ENCODE measurements around the gene MAP1B. TPM values are rescaled to one million over a fixed set of nuclear protein-coding genes. Genes with fewer than 3 reads are reported as not detected.
"Not testable (repeated sequence)": the region's sequence is repeated elsewhere in the genome, so short reads cannot be mapped to it uniquely, and the experiment has no call there.

The MAP1B gene
- polyA plus RNA-seq, 10 donors = 26.4 to 56.8 (median 42.2) TPM

GRCh38 chr5:72160959-72161358 is 53.7 kb downstream of the MAP1B start:
- no peak for DNase-seq

- no peak for DNase-seq
Measured at GRCh38 chr5:72161951-72162350, 54.7 kb downstream of the MAP1B start.

- DNase-seq = no peak
Measured at GRCh38 chr5:72163349-72163983, 56.2 kb downstream of the MAP1B start.

- DNase-seq = peak; percentile 71 to 87 (median 74)
Measured at GRCh38 chr5:72166070-72166979, 59.0 kb downstream of the MAP1B start.

- DNase-seq = no peak
Measured at GRCh38 chr5:72167257-72167656, 60.0 kb downstream of the MAP1B start.

- peak in 2 of 3 donors; percentile 71 to 81 for DNase-seq
Measured at GRCh38 chr5:72167804-72168203, 60.5 kb downstream of the MAP1B start.

- no peak for DNase-seq
Measured at GRCh38 chr5:72170101-72170500, 62.8 kb downstream of the MAP1B start.

GRCh38 chr5:72171181-72171580 is 63.9 kb downstream of the MAP1B start:
- not testable (repeated sequence) for DNase-seq

GRCh38 chr5:72171667-72172066 is 64.4 kb downstream of the MAP1B start:
- no peak for DNase-seq

GRCh38 chr5:72172786-72173185 is 65.5 kb downstream of the MAP1B start:
- no peak for DNase-seq

GRCh38 chr5:72177538-72177937 is 70.3 kb downstream of the MAP1B start:
- DNase-seq = no peak

GRCh38 chr5:72179028-72179815 is 71.9 kb downstream of the MAP1B start:
- peak; percentile 76 to 85 (median 85) for DNase-seq

- no peak for DNase-seq
Measured at GRCh38 chr5:72179816-72180440, 72.7 kb downstream of the MAP1B start.

- DNase-seq = no peak
Measured at GRCh38 chr5:72180925-72181324, 73.7 kb downstream of the MAP1B start.

- no peak for DNase-seq
Measured at GRCh38 chr5:72182686-72183085, 75.4 kb downstream of the MAP1B start.

GRCh38 chr5:72183101-72183520 is 75.8 kb downstream of the MAP1B start:
- no peak for DNase-seq

GRCh38 chr5:72184408-72184807 is 77.1 kb downstream of the MAP1B start:
- no peak for DNase-seq

- peak; percentile 81 to 94 (median 84) for DNase-seq
Measured at GRCh38 chr5:72185496-72186329, 78.4 kb downstream of the MAP1B start.

- DNase-seq = no peak
Measured at GRCh38 chr5:72187388-72188075, 80.3 kb downstream of the MAP1B start.

GRCh38 chr5:72188166-72188565 is 80.9 kb downstream of the MAP1B start:
- DNase-seq = no peak

Measured in muscle of back (tissue), 11 donors.